Activated naive CD8-positive, alpha-beta T cell treated with anti-CD3 and anti-CD28 coated beads, Interleukin-2, amount 10 ng/mL, durations not matched to agents 7 days and 5 days (primary cell): ENCODE data around the gene ROBO4. TPM values are rescaled to one million over a fixed set of nuclear protein-coding genes. Genes with fewer than 3 reads are reported as not detected.

Experiments
- ATAC-seq: fragments of 150-1000 bp; cut with Tn5 transposase; one replicate; pipeline ENCODE4 v1.10.0; 2021; ENCODE audit warnings: low read depth, moderate library complexity
- POLR2A ChIA-PET: fragments of 350-600 bp; sonication (Branson Sonifier 250); formaldehyde crosslinking; loops from one replicate; lab custom pipeline; 2021; ENCODE audit warnings: antibody characterized with exemption; lab: Charles Lee
- DNase-seq: peaks from one replicate; pipeline ENCODE4 v3.0.0; 2021
- H3K27ac Mint-ChIP-seq: one replicate; pipeline ENCODE4 v1.8.0; 2022; ENCODE audit warnings: mild to moderate bottlenecking, mixed read lengths
- H3K27me3 Mint-ChIP-seq: one replicate; pipeline ENCODE4 v1.8.0; 2022; ENCODE audit warnings: mild to moderate bottlenecking, moderate library complexity, mixed read lengths
- H3K36me3 Mint-ChIP-seq: one replicate; pipeline ENCODE4 v1.8.0; 2021; ENCODE audit warnings: mild to moderate bottlenecking, mixed read lengths
- H3K4me1 Mint-ChIP-seq: one replicate; pipeline ENCODE4 v1.8.0; 2021; ENCODE audit warnings: mixed read lengths
- H3K4me3 Mint-ChIP-seq: one replicate; pipeline ENCODE4 v1.8.0; 2022; ENCODE audit warnings: mild to moderate bottlenecking, moderate library complexity, mixed read lengths
- H3K9me3 Mint-ChIP-seq: one replicate; pipeline ENCODE4 v1.8.0; 2021; ENCODE audit warnings: mixed read lengths
- total RNA-seq, 2 experiments: library from RNA; stranded (reverse); gene quantifications; one replicate each; pipeline ENCODE4 v1.2.3, GENCODE V29; 2021

Gene ROBO4
- total RNA-seq, 2 experiments from 2014 or later: not detected

DNA sequence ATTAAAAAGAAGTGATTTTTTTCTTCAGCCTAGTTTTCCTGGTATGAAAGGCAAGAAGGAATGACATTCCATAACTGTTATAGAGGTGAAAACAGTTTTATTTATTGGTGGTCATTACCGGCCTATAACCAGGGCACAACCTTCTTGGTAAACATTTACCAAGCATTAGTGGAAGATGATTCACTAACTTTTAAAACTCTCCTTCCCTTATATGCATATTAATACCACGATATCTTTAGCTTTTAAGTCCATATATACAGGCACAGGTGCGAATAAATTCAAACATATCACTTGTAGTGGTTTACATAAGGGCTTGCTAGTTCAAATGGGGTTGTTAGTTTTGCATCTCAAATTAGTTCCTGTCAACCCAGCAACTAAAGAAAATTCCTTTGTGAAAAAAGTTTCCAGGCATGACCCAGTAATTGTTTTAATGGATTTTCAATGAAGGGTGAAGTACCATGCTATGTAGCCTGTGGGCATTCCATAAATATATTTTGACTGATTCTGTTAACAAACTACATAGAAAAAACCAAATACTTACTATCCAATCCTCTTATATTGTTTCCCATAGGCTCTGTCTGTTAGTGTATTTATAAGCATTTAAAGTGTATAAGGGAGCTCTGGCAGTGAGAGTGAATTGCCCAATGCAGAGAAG lies 63.0 kb downstream of the ROBO4 start:
- DNase-seq (no peak), ATAC-seq (no peak)
- Mint-ChIP-seq H3K4me3 (no peak overlapping the region), H3K9me3 (no peaks in the 10 kb centered on the region), H3K27me3 (peaks cover 61% of the 10 kb centered on the region), H3K36me3 (no peaks in the 10 kb centered on the region), H3K4me1 (peaks cover 15% of the 10 kb centered on the region), H3K27ac (no peak overlapping the region)
- POLR2A ChIA-PET: interaction anchor here (0.7 kb wide), 1 partner anchor 52 kb away, joined by 3 read pairs; no protein-coding TSS in a partner anchor

Other genes starting within 250 kb of the ROBO4 start
- gene SIAE, start 224.1 kb downstream of the ROBO4 start, total RNA-seq: 1 to 10 TPM; 4.4 to 5.2 TPM
- gene SPA17, start 224.0 kb downstream of the ROBO4 start, total RNA-seq: 1 to 10 TPM; 1.5 to 3.0 TPM
- gene NRGN, start 157.9 kb downstream of the ROBO4 start, total RNA-seq: 1 to 10 TPM; 4.0 to 5.3 TPM
- gene VSIG2, start 145.6 kb downstream of the ROBO4 start, total RNA-seq: under 1 TPM in 1 of 2 experiments, not detected in 1; 0.34 TPM
- under 1 TPM; 0.91 to 0.97 TPM for gene ESAM, start 135.6 kb downstream of the ROBO4 start, total RNA-seq
- gene MSANTD2, start 97.5 kb downstream of the ROBO4 start, total RNA-seq: 10 to 100 TPM; 13.1 to 13.5 TPM
- gene ROBO3, start 32.4 kb downstream of the ROBO4 start, total RNA-seq: 10 to 100 TPM; 19.6 to 23.7 TPM
- not detected for gene HEPN1, start 21.4 kb upstream of the ROBO4 start, total RNA-seq
- not detected for gene HEPACAM, start 38.2 kb upstream of the ROBO4 start, total RNA-seq
- 1 to 10 TPM; 5.9 to 6.6 TPM for gene CCDC15, start 56.3 kb upstream of the ROBO4 start, total RNA-seq
- gene SLC37A2, start 165.4 kb upstream of the ROBO4 start, total RNA-seq: 1 to 10 TPM; 3.5 TPM
- gene TMEM218, start 213.8 kb upstream of the ROBO4 start, total RNA-seq: 10 to 100 TPM; 13.1 to 14.3 TPM